ENCODE results near the gene NCKAP5. TPM values are rescaled to one million over a fixed set of nuclear protein-coding genes. Genes with fewer than 3 reads are reported as not detected.

Gene NCKAP5
- total and polyA plus RNA-seq, 2 of the 8 experiments (the other 6 are each of a cell fraction or from before 2014, with no cell fraction given): 0.27 to 0.86 TPM

GRCh38 chr2:132860220-132860619, 708.0 kb downstream of the NCKAP5 start:
- FAIRE-seq: no peak

More at GRCh38 chr2:132860220-132860619, 708.0 kb downstream of the NCKAP5 start:
- H2BK15ac ChIP-seq (ENCODE audit: low read length): no peak overlapping the region
- no peaks in the 10 kb centered on the region; a peak in 1 of 7 replicates for H3K4me1 ChIP-seq (replicated peaks in 1 of 4; ENCODE audit: control insufficient read depth in 3 of 4, insufficient read depth in 4 of 4, low read length in 3 of 4)
- H2BK5ac ChIP-seq (ENCODE audit: low read depth, low read length): no peak overlapping the region
- DNase-seq (ENCODE audit: low read depth in 1 of 2, low spot score in 2 of 2): no peak
- no peaks in the 10 kb centered on the region for H3K23me2 ChIP-seq (ENCODE audit: low read depth, low read length)
- no peak overlapping the region for H2AFZ ChIP-seq (ENCODE audit: low read length)
- no peaks in the 10 kb centered on the region for H4K20me1 ChIP-seq (replicated peaks in 1 of 2; ENCODE audit: control insufficient read depth in 1 of 2, insufficient read depth in 2 of 2, low read length in 2 of 2)
- H3K18ac ChIP-seq (ENCODE audit: extremely low read depth, low read length): no peak overlapping the region
- H3K36me3 ChIP-seq (ENCODE audit: control insufficient read depth in 2 of 4, insufficient read depth in 4 of 4, low read length in 3 of 4): no peaks in the 10 kb centered on the region
- H3K56ac ChIP-seq (replicated peaks; ENCODE audit: insufficient read length, low read depth, low read length): no peak overlapping the region
- no peak overlapping the region for H2BK12ac ChIP-seq (ENCODE audit: low read depth, low read length)
- POLR2A ChIA-PET (ENCODE audit: partially characterized antibody): no interaction called here
- no peak overlapping the region for H3K4me3 ChIP-seq (ENCODE audit: extremely low read depth in 1 of 4, insufficient read depth in 2 of 4, low read depth in 3 of 4, low read length in 4 of 4)
- no peak overlapping the region for H3K4me2 ChIP-seq (ENCODE audit: insufficient read depth in 1 of 2, low read depth in 2 of 2, low read length in 2 of 2)
- H3K14ac ChIP-seq (ENCODE audit: insufficient read length): no peak overlapping the region
- H3K9me3 ChIP-seq (ENCODE audit: insufficient read depth in 2 of 2, low read depth in 1 of 2, low read length in 1 of 2): no peaks in the 10 kb centered on the region
- H3K23ac ChIP-seq (ENCODE audit: insufficient read length): no peak overlapping the region
- no peak overlapping the region for H2AK5ac ChIP-seq (ENCODE audit: low read depth, low read length)
- H3K79me1 ChIP-seq (ENCODE audit: low read depth, low read length): no peaks in the 10 kb centered on the region
- no peaks in the 10 kb centered on the region for H3K79me2 ChIP-seq (ENCODE audit: control insufficient read depth in 1 of 2, insufficient read depth in 2 of 2, low read length in 2 of 2)
- H3K27ac ChIP-seq (ENCODE audit: low read depth, low read length): no peak overlapping the region
- CTCF ChIA-PET (ENCODE audit: partially characterized antibody): no interaction called here
- H4K8ac ChIP-seq (ENCODE audit: extremely low read depth, insufficient read depth, low read length): no peak overlapping the region
- no peak for TF ChIP-seq POLR2AphosphoS5 (IDR thresholded peaks at IDR 0.05; ENCODE audit: low read depth, low read length)
- no peak for TF ChIP-seq PHF8 (conservative IDR thresholded peaks at IDR 0.05; ENCODE audit: low read depth, low read length)
- no peak overlapping the region for H4K5ac ChIP-seq (ENCODE audit: insufficient read length, low read depth, low read length)
- H3K4ac ChIP-seq (replicated peaks; ENCODE audit: insufficient read length, low read depth, low read length): no peak overlapping the region
- no peak overlapping the region for H3K9ac ChIP-seq (replicated peaks in 1 of 4; ENCODE audit: extremely low read depth in 1 of 4, low read depth in 3 of 4, low read length in 3 of 4)
- no peak overlapping the region for H4K91ac ChIP-seq (replicated peaks; ENCODE audit: insufficient read length, low read length)
- H3K27me3 ChIP-seq (replicated peaks in 1 of 4; ENCODE audit: control insufficient read depth in 3 of 4, extremely low read depth in 1 of 4, insufficient read depth in 3 of 4, low read length in 3 of 4): no peaks in the 10 kb centered on the region
- H2BK20ac ChIP-seq (ENCODE audit: low read length): no peak overlapping the region
- no peak overlapping the region for H2BK120ac ChIP-seq (replicated peaks; ENCODE audit: low read depth, low read length)
- 95% methylated on average over 2 of the region's 2 CpGs; no CpG with 5 or more reads in 1 of the 2 experiments for WGBS, 2 experiments (ENCODE audit: extremely low coverage in 1 of 2, insufficient coverage in 1 of 2, insufficient read length in 1 of 2, insufficient replicate concordance in 2 of 2, low coverage in 1 of 2, low lambda C conversion rate in 2 of 2, missing lambda C conversion rate in 1 of 2)
